GM21786 (cell line): ENCODE data around the gene WRNIP1.

Source experiments
- ATAC-seq: cut with Tn5 transposase; IDR thresholded peaks from one replicate; pipeline ENCODE4 v1.9.1; 2021; ENCODE audit not compliant: unreplicated experiment

The WRNIP1 gene

DNA sequence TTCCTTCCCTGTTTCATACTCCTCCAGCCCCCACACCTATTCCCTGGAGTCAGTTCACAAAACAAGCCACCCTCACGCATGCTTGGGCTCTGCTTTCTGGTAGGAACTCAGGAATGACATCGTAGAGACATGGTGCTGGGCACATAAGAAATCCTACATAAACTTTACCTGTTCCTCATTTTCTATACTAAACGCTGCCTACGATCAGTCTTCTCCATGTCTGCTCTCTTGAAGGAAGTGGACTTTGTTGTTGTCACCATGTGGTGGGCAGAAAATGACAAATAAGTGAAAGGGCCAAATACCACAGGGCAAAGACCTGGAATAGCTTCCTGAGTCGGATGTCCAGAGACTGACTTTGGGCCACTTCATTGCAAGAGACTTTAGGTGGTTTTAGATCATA is 24.6 kb upstream of the WRNIP1 start:
- no peak for ATAC-seq

- no peak for ATAC-seq
Measured at GRCh38 chr6:2741756-2742155, 23.4 kb upstream of the WRNIP1 start.

DNA sequence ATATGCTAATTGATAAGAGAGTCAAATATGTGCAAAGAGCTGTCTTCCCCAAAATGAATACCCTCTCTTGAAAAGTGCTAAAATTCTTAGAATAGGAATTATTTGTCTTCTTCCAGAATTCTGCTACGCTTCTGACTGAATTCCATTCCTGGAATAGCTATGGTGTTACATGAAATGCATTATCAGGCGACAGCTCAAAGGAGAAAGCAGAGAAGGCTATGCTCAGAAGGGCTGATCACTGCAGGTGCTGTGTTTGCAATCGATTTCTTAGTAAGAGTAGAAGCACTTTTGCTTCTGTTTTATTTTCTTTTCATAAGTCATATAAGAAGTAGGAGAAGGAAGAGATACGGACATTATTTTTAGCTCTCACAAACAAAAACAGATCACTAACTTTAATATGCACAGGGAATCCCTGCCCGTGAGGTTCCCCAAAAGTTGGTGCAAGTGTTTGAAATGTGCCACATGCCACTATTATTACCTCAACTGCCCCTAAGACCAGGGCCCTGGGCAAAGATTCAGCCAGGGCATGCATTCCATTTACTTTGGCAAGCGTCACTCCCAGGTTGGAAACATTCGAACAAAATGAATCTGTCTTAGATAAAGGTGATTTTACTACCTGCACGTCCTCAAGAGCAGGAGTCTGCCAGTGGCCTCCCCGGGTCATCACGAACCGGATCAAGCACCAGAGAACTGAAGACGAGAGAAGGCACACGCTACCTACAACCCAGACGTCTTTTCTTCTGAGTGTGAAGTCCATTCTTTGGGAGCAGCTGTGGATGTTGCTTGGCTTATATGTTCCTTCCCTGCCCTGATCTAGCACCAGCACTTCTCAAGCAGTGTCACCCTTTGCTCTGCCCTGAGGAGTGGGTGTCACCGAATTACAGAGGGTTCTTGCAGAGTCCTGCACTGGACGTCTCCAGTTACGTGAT is 21.6 kb upstream of the WRNIP1 start:
- no peak for ATAC-seq

DNA sequence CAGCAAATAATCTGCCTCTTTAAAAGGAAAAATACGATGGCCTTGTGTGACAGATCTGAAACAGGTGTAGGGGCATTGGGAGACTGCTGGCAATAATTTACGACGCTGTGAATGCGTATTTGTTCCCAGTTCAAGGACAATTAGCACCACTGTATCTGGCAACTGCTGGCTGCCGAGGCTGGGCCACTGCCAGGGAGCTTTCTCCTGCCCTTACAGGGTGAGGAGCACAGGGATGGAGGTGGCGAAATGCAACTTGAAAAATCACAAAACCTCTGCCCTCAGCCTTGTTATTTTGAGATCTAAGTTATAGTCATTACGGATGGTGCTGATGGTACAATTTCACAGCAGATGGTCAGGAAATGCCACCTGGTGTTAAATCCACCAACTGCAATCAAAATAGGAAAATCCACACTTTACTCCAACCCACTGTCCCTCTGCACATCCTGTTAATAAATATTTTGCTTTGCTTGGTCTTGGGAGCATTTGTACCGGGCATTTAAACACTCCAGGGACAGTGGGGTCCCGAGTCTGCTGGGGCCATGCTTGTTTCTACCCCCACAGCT is 20.9 kb upstream of the WRNIP1 start:
- no peak for ATAC-seq

DNA sequence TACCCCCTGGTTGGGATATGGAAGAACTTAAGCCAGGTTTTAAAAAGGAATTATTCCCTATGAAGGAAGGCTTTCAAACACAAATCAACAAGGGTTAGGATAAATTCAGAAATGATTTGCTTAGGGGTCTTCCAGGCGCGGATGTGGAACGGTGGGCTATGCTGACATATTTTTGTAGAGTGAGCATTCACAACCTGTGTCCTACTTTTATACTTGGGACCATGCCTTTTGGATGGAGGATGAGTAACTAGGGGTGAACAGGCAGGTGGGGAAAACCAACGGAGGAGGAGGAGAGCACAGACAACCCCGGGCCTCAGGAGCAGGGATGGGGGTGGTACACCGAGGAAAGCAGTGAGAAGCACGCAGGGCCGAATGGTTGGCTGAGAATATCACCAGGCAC is 20.4 kb upstream of the WRNIP1 start:
- ATAC-seq: no peak

DNA sequence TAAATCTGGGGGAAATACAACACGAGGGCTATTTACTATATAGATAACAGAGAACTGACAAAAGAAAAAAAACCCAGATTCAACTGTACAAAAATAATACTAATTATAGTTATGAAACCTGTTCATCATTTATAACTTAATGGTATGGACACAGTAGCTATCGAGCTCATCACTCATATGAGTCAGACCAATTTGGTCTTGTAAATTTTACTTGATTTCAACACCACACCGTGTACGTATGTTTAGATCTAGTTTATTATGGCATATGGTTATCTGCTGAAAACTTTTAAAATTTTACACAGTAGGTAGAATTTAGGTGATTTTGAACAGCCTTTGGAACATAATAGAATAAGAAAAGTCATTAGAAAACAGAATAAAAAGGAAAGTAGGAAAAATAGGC is 19.9 kb upstream of the WRNIP1 start:
- no peak for ATAC-seq

GRCh38 chr6:2746557-2747061 is 18.6 kb upstream of the WRNIP1 start:
- ATAC-seq: no peak

DNA sequence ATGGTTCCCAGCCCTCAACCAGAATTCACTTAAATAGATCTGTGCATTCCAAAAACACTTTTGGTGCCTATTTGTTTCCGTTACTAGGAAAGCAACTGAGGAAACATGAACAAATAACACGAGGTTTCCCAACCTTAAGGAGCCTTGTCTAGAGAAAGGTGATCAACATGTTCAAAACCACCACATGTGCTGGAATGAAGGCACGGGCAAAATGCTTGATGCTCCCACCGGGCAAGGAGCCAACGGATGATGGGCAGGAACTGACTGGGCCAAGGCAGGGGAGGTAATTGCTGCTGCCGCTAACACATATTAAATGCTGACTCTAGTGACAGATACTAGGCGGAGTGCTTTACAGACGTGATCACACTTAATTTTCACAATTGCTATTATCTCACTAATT is 17.0 kb upstream of the WRNIP1 start:
- no peak for ATAC-seq

DNA sequence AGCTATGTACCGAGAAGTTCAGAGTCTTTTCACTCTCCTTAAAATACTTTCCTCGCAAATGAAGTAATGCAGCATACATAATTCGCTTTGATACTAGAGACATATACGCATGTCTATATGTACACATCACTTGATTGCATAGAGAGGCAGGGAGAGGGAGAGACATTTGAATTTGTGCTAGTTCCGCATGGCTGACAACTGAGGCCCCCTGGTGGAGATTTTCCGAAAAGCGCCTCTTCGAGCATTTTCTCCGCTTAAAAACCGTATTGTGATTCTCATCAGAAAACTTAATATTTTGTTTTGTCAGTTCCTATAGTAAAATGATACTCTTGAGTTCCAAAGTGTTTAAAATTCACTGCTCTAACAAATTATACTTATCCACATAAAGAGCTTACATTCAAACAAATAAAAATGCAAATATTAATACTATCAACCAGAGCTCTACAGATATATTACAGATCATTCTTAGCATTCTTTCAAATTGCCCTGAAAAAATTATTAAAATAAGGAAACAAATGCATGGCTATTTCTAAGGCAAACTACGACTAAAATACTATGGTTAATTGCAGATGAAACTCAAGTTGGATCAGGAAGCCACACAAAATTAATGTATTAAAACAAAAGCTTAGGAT is 15.1 kb upstream of the WRNIP1 start:
- ATAC-seq: no peak

DNA sequence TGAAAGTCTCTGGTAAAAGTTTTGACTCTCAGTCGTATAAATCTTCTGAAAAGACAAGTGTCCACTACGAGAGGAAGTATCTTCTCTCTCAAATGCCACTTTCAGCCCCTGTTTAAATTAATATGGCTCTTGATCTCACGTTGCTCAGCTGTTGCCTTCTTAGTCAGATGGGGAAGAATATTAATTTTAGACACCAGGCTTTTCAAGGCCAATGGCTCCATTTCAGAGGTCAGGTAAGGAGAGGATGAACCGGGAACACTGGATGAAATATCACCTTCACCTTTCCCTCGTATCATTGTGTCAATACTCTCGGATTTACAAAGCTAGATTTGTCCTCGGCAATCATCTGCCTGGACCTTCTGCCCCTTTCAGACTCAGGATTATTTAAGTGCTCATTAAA is 14.4 kb upstream of the WRNIP1 start, which contains the start of gene MYLK4:
MYLK4 (minus strand) TSS at position 91 of the 400 bp plus-strand sequence. CDS start 1,628 bp downstream, outside the sequence.
- ATAC-seq: no peak

GRCh38 chr6:2751871-2752270 is 13.3 kb upstream of the WRNIP1 start:
- no peak for ATAC-seq

GRCh38 chr6:2752477-2753109 is 12.6 kb upstream of the WRNIP1 start:
- no peak for ATAC-seq

GRCh38 chr6:2753110-2753489 is 12.1 kb upstream of the WRNIP1 start:
- no peak for ATAC-seq

DNA sequence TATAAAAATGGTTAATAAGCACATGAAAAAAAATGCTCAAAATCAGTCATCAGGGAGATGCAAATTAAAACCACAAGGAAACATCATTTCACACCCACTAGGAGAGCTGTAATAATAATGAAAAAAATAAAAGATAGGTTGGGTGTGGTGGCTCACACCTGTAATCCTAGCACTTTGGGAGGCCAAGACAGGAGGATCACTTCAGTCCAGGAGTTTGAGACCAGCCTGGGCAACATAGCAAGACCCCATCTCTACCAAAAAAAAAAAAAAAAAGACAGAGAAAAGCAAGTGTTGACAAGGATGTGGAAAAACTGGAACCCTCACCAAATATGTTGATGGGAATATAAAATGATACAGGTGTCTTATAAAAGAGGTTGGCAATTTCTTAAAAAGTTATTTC is 11.4 kb upstream of the WRNIP1 start:
- no peak for ATAC-seq

- ATAC-seq: no peak
Measured at GRCh38 chr6:2754393-2754792, 10.8 kb upstream of the WRNIP1 start.

GRCh38 chr6:2754911-2755310 is 10.3 kb upstream of the WRNIP1 start:
- no peak for ATAC-seq

DNA sequence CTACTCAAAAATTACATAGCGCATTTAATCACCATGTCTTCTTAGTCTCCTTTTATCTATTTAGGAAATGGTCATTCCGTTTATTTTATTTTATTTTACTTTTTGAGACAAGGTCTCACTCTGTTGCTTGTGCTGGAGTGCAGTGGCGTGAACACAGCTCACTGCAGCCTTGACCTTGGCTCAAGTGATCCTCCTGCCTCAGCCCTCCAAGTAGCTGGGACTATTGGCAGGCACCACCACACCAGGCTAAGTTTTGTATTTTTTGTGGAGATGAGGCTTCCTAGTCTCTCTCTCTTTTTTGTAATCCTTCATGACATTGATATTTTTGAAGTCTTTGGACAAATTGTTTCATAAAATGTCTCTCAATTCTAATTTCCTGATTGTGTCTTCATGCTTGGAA is 9.7 kb upstream of the WRNIP1 start:
- ATAC-seq: no peak

- ATAC-seq: no peak
Measured at GRCh38 chr6:2756241-2756640, 9.0 kb upstream of the WRNIP1 start.

DNA sequence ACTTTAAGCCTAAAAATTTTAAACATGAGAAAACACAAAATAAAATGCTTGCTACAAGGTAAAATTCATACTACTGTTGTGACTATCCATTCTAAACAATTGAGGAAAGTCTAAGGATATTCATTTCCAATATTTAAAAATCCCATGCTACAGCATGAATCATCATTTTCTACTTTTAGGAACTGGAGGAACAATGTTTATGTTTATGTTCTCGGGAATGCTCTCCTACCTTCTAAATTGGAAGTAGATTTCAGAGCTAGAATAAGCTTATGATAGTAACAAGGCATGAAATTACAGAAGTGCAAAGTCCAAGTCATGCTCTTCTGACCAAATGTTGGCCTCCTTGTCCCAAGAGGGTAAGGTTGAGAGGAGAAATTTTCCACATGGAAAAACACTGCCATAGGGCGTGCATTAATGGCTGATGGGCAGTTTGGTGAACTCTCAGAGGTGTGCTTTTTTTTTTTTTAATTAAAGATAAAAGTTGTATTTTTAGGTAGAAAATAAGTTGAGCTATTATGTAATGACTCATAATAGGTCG is 8.4 kb upstream of the WRNIP1 start:
- no peak for ATAC-seq

DNA sequence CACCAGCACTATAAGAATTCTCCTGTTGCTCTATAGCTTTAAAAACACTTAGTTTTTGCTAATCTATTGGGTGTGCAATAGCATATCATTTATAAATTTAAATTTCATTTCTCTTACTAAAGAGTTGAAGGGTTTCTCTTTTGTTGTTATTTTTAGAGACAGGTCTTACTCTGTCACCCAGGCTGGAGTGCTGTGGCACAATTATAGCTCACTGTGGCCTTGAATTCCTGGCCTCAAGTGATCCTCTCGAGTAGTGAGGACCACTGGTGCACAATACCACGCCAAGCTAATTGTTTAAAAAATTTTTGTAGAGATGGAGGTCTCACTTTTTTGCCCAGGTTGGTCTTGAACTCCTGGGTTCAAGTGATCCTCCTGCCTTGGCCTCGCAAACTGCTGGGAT is 6.2 kb upstream of the WRNIP1 start:
- no peak for ATAC-seq
